Hepatocyte (in vitro differentiated cells): ENCODE data around the gene MT1F. TPM values are rescaled to one million over a fixed set of nuclear protein-coding genes. Genes with fewer than 3 reads are reported as not detected.

Source experiments
- DNase-seq: peaks from one replicate; pipeline ENCODE4 v3.0.0-alpha.2; 2016; ENCODE audit warnings: low spot score
- H2AFZ ChIP-seq: fragments of 200-600 bp; sonication (generic); 2 replicates; pipeline ENCODE4 v1.6.0; 2016; ENCODE audit warnings: antibody characterized with exemption, mild to moderate bottlenecking
- H3K27ac ChIP-seq: fragments of 200-600 bp; sonication (generic); 2 replicates; pipeline ENCODE4 v1.5.1; 2016; ENCODE audit warnings: mild to moderate bottlenecking
- H3K27me3 ChIP-seq: fragments of 200-600 bp; sonication (generic); 2 replicates; pipeline ENCODE4 v1.6.1; 2016
- H3K36me3 ChIP-seq: fragments of 200-600 bp; sonication (generic); replicated peaks from 2 replicates; pipeline ENCODE4 v1.5.1; 2016; ENCODE audit warnings: low read depth; ENCODE audit not compliant: insufficient read depth
- H3K4me1 ChIP-seq: fragments of 200-600 bp; sonication (generic); 2 replicates; pipeline ENCODE4 v1.5.1; 2016; ENCODE audit warnings: mild to moderate bottlenecking, moderate library complexity; ENCODE audit not compliant: insufficient read depth
- H3K4me2 ChIP-seq: fragments of 200-600 bp; sonication (generic); 2 replicates; pipeline ENCODE4 v1.6.0; 2016
- H3K4me3 ChIP-seq: fragments of 200-600 bp; sonication (generic); 2 replicates; pipeline ENCODE4 v1.5.1; 2016; ENCODE audit warnings: mild to moderate bottlenecking
- H3K79me2 ChIP-seq: fragments of 200-600 bp; sonication (generic); 2 replicates; pipeline ENCODE4 v1.6.0; 2017; ENCODE audit warnings: mild to moderate bottlenecking
- H3K9me2 ChIP-seq: fragments of 200-600 bp; sonication (generic); replicated peaks from 2 replicates; pipeline ENCODE4 v1.6.0; 2017; ENCODE audit warnings: mild to moderate bottlenecking; ENCODE audit not compliant: insufficient read depth
- H3K9me3 ChIP-seq: fragments of 200-600 bp; sonication (generic); 2 replicates; pipeline ENCODE4 v1.5.1; 2016; ENCODE audit warnings: low read depth, mild to moderate bottlenecking
- H4K20me1 ChIP-seq: fragments of 200-600 bp; sonication (generic); 2 replicates; pipeline ENCODE4 v1.6.0; 2016; ENCODE audit warnings: mild to moderate bottlenecking; ENCODE audit not compliant: insufficient read depth, poor library complexity, severe bottlenecking
- CTCF ChIP-seq: fragments of 200-600 bp; sonication (generic); IDR thresholded peaks from 2 replicates; pipeline ENCODE4 v1.5.1; 2016; ENCODE audit warnings: antibody characterized with exemption, mild to moderate bottlenecking; ENCODE audit not compliant: poor library complexity
- EZH2 ChIP-seq: fragments of 200-600 bp; sonication (generic); IDR thresholded peaks from 2 replicates; pipeline ENCODE4 v1.6.1; 2016; ENCODE audit warnings: antibody characterized with exemption, mild to moderate bottlenecking, borderline replicate concordance
- EZH2phosphoT487 ChIP-seq: fragments of 200-600 bp; sonication (generic); IDR thresholded peaks from one replicate; pipeline ENCODE4 v1.6.1; 2018; ENCODE audit warnings: antibody characterized with exemption, mild to moderate bottlenecking, low read depth, moderate library complexity; ENCODE audit not compliant: unreplicated experiment, severe bottlenecking
- WGBS: methylation state at CpG from one replicate; pipeline ENCODE4 v1.1.6; 2016; ENCODE audit warnings: low lambda C conversion rate; ENCODE audit errors: missing lambda C conversion rate; 5-methylcytosine and 5-hydroxymethylcytosine counted together
- polyA plus RNA-seq: library from polyadenylated mRNA; unstranded; fragments of >200 nt; fragmentation: Nextera tagmentation; extraction: Ambion mirVana; gene quantifications from 2 replicates; pipeline ENCODE4 v1.2.1, GENCODE V29; 2016
- total RNA-seq: library from RNA; depleted of rRNA; stranded (reverse); fragments of >200 nt; gene quantifications from 2 replicates; pipeline ENCODE4 v1.2.3, GENCODE V29; 2014

The MT1F gene
- total and polyA plus RNA-seq, 2 experiments from 2014 or later = 7.1 to 11.8 TPM

GRCh38 chr16:56700631-56701030 is 42.9 kb downstream of the MT1F start:
- Histone ChIP-seq H3K4me3 (no peak overlapping the region), H3K79me2 (no peaks in the 10 kb centered on the region), H3K9me2 (no peaks in the 10 kb centered on the region), H3K4me1 (no peaks in the 10 kb centered on the region), H3K27ac (no peak overlapping the region), H3K9me3 (no peaks in the 10 kb centered on the region), H2AFZ (no peak overlapping the region), H3K4me2 (no peak overlapping the region), H4K20me1 (no peaks in the 10 kb centered on the region), H3K36me3 (no peaks in the 10 kb centered on the region), H3K27me3 (no peaks in the 10 kb centered on the region)
- WGBS = 100% methylated on average over 1 of the region's 1 CpG
- TF ChIP-seq CTCF (no peak), EZH2 (no peak), EZH2phosphoT487 (no peak)
- no peak for DNase-seq

- no peak overlapping the region for H3K4me3 ChIP-seq
- peak overlapping the region; percentile 2 for H3K4me2 ChIP-seq
- no peaks in the 10 kb centered on the region for H3K36me3 ChIP-seq
- WGBS = 81% methylated on average over 7 of the region's 7 CpGs
- no peak overlapping the region for H3K27ac ChIP-seq
- no peaks in the 10 kb centered on the region for H3K4me1 ChIP-seq
- TF ChIP-seq CTCF (no peak), EZH2phosphoT487 (no peak), EZH2 (no peak)
- H3K9me2 ChIP-seq = no peaks in the 10 kb centered on the region
- H3K27me3 ChIP-seq = no peaks in the 10 kb centered on the region
- no peaks in the 10 kb centered on the region for H3K79me2 ChIP-seq
- no peak overlapping the region for H2AFZ ChIP-seq
- no peak for DNase-seq
- no peaks in the 10 kb centered on the region for H3K9me3 ChIP-seq
- H4K20me1 ChIP-seq = no peaks in the 10 kb centered on the region
These were observed 43.8 kb downstream of the MT1F start for GRCh38 chr16:56701534-56701933.

GRCh38 chr16:56702836-56703235 is 45.1 kb downstream of the MT1F start:
- H3K4me1 ChIP-seq = no peaks in the 10 kb centered on the region
- H3K9me3 ChIP-seq = no peaks in the 10 kb centered on the region
- H3K27ac ChIP-seq = no peak overlapping the region
- no peak for TF ChIP-seq CTCF
- no peak for TF ChIP-seq EZH2
- TF ChIP-seq EZH2phosphoT487 = no peak
- no peaks in the 10 kb centered on the region for H4K20me1 ChIP-seq
- no peaks in the 10 kb centered on the region for H3K79me2 ChIP-seq
- H3K27me3 ChIP-seq = no peaks in the 10 kb centered on the region
- no peak overlapping the region for H3K4me3 ChIP-seq
- no peak overlapping the region for H3K4me2 ChIP-seq
- no peak overlapping the region for H2AFZ ChIP-seq
- WGBS = 89% methylated on average over 5 of the region's 5 CpGs
- H3K9me2 ChIP-seq = no peaks in the 10 kb centered on the region
- no peak for DNase-seq
- H3K36me3 ChIP-seq = no peaks in the 10 kb centered on the region

Other genes starting within 250 kb of the MT1F start
- gene AMFR, start 232.4 kb upstream of the MT1F start, total RNA-seq = 109 and 135 TPM in 2 replicates
- gene AMFR, start 232.4 kb upstream of the MT1F start, polyA plus RNA-seq = 56.2 and 67.2 TPM in 2 replicates
- gene NUDT21, start 206.6 kb upstream of the MT1F start, total RNA-seq = 75.3 and 76.6 TPM in 2 replicates
- gene NUDT21, start 206.6 kb upstream of the MT1F start, polyA plus RNA-seq = 44.7 and 47.4 TPM in 2 replicates
- gene OGFOD1, start 206.4 kb upstream of the MT1F start, total RNA-seq = 45.6 and 58.9 TPM in 2 replicates
- gene OGFOD1, start 206.4 kb upstream of the MT1F start, polyA plus RNA-seq = 37.0 and 55.5 TPM in 2 replicates
- 39.0 and 47.0 TPM in 2 replicates for gene BBS2, start 137.9 kb upstream of the MT1F start, total RNA-seq
- gene BBS2, start 137.9 kb upstream of the MT1F start, polyA plus RNA-seq = 31.5 and 40.8 TPM in 2 replicates
- not detected in 2 replicates for gene MT4, start 92.9 kb upstream of the MT1F start, total RNA-seq
- not detected in 2 replicates for gene MT4, start 92.9 kb upstream of the MT1F start, polyA plus RNA-seq
- not detected in 2 replicates for gene MT3, start 68.4 kb upstream of the MT1F start, total RNA-seq
- gene MT3, start 68.4 kb upstream of the MT1F start, polyA plus RNA-seq = not detected in 2 replicates
- gene MT2A, start 49.4 kb upstream of the MT1F start, total RNA-seq = 64.9 and 70.3 TPM in 2 replicates
- 914 and 1,143 TPM in 2 replicates for gene MT2A, start 49.4 kb upstream of the MT1F start, polyA plus RNA-seq
- gene MT1E, start 32.2 kb upstream of the MT1F start, total RNA-seq = 42.3 and 65.5 TPM in 2 replicates
- 105 and 121 TPM in 2 replicates for gene MT1E, start 32.2 kb upstream of the MT1F start, polyA plus RNA-seq
- 0.60 TPM in 1 of 2 replicates, not detected in the other for gene MT1M, start 25.3 kb upstream of the MT1F start, total RNA-seq
- gene MT1M, start 25.3 kb upstream of the MT1F start, polyA plus RNA-seq = 0.26 TPM in 1 of 2 replicates, not detected in the other
- not detected in 2 replicates for gene MT1A, start 19.3 kb upstream of the MT1F start, total RNA-seq
- gene MT1A, start 19.3 kb upstream of the MT1F start, polyA plus RNA-seq = 1.9 and 2.7 TPM in 2 replicates
- gene MT1B, start 6.1 kb upstream of the MT1F start, total RNA-seq = not detected in 2 replicates
- gene MT1B, start 6.1 kb upstream of the MT1F start, polyA plus RNA-seq = 0.47 and 2.2 TPM in 2 replicates
- gene MT1G, start 10.1 kb downstream of the MT1F start, total RNA-seq = 49.7 and 64.1 TPM in 2 replicates
- gene MT1G, start 10.1 kb downstream of the MT1F start, polyA plus RNA-seq = 44.5 and 45.3 TPM in 2 replicates
- 2.1 TPM in 1 of 2 replicates, not detected in the other for gene MT1H, start 11.9 kb downstream of the MT1F start, total RNA-seq
- gene MT1H, start 11.9 kb downstream of the MT1F start, polyA plus RNA-seq = 2.0 and 13.5 TPM in 2 replicates
- gene MT1X, start 24.5 kb downstream of the MT1F start, total RNA-seq = 39.8 and 52.0 TPM in 2 replicates
- 121 and 127 TPM in 2 replicates for gene MT1X, start 24.5 kb downstream of the MT1F start, polyA plus RNA-seq
- 23.5 and 36.4 TPM in 2 replicates for gene NUP93, start 72.2 kb downstream of the MT1F start, total RNA-seq
- gene NUP93, start 72.2 kb downstream of the MT1F start, polyA plus RNA-seq = 35.7 and 39.6 TPM in 2 replicates
- not detected in 2 replicates for gene SLC12A3, start 207.2 kb downstream of the MT1F start, total RNA-seq
- not detected in 2 replicates for gene SLC12A3, start 207.2 kb downstream of the MT1F start, polyA plus RNA-seq